Measurements from ENCODE around the gene FGD4. TPM values are rescaled to one million over a fixed set of nuclear protein-coding genes. Genes with fewer than 3 reads are reported as not detected.

Gene FGD4
- total RNA-seq, 2 donors from 2014 or later: 24.3 to 49.3 TPM

DNA sequence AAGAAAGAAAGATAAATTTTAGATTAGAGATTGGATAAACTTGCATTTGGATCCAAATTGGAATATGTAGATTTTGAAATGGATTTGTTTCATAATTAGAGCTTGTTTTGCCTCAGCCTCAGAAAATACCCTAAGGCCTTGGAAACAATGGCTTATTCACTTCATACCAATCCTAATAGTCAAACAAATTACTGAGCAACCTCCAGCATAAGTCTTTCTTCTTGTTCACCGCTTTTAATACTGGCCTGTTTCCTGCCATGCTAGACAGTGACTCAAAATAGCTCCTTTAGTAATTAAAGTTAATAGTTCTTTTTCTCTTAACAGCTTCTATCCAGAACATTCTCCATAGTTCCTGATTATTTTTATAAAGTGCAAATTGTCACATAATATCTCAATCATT lies 168.9 kb downstream of the FGD4 start:
- WGBS: 24% methylated on average over 1 of the region's 1 CpG
- intact Hi-C loops (cut with DNase I): no loop called here
- DNase-seq (ENCODE audit: low spot score): no peak
- Histone ChIP-seq H3K27ac (no peak overlapping the region), H3K4me3 (no peak overlapping the region), H3K9me3 (no peaks in the 10 kb centered on the region), H3K36me3 (no peaks in the 10 kb centered on the region), H3K27me3 (replicated peaks; ENCODE audit: insufficient read depth) (no peaks in the 10 kb centered on the region), H3K4me1 (replicated peaks) (no peaks in the 10 kb centered on the region)
- no peak for TF ChIP-seq CTCF (IDR thresholded peaks at IDR 0.05)
- TF ChIP-seq POLR2A (IDR thresholded peaks at IDR 0.05): no peak
- TF ChIP-seq POLR2AphosphoS5 (IDR thresholded peaks at IDR 0.05): no peak

DNA sequence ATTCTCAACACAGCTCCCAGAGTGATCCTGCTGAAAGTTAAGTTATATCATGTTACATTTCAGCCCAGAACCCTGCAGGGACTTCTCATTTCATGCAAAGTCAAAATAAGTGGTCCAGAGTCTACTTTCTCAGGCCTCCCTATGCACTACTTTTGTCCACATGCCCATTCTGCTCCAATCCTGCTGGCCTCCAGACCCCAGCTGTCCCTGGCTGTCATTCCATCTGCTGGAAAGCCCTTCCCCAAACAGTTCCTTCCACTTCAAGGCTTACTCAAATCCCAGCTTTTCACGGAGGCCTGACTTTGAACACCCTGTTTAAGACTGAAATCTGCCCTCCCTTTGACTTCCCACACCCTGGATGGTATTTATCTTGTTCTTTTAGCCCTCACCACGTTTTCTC lies 169.9 kb downstream of the FGD4 start:
- intact Hi-C loops (cut with DNase I): no loop called here

GRCh38 chr12:32574585-32574984 lies 175.2 kb downstream of the FGD4 start:
- no peak for TF ChIP-seq POLR2A (IDR thresholded peaks at IDR 0.05)
- TF ChIP-seq POLR2AphosphoS5 (IDR thresholded peaks at IDR 0.05): no peak
- TF ChIP-seq CTCF (IDR thresholded peaks at IDR 0.05): no peak
- no peak for DNase-seq (ENCODE audit: low spot score)
- no peak overlapping the region for H3K4me3 ChIP-seq
- H3K27me3 ChIP-seq (replicated peaks; ENCODE audit: insufficient read depth): no peaks in the 10 kb centered on the region
- H3K4me1 ChIP-seq (replicated peaks): no peaks in the 10 kb centered on the region
- no peak overlapping the region for H3K27ac ChIP-seq
- intact Hi-C loops (cut with DNase I): no loop called here
- WGBS: 70% methylated on average over 1 of the region's 1 CpG
- no peaks in the 10 kb centered on the region for H3K36me3 ChIP-seq
- no peaks in the 10 kb centered on the region for H3K9me3 ChIP-seq

More for the DNA sequence above, 169.9 kb downstream of the FGD4 start:
- no peak overlapping the region for H3K4me3 ChIP-seq
- no peaks in the 10 kb centered on the region for H3K27me3 ChIP-seq (replicated peaks; ENCODE audit: insufficient read depth)
- 55% methylated on average over 2 of the region's 2 CpGs for whole genome bisulfite sequencing
- no peaks in the 10 kb centered on the region for H3K9me3 ChIP-seq
- TF ChIP-seq POLR2A (IDR thresholded peaks at IDR 0.05) (no peak), CTCF (IDR thresholded peaks at IDR 0.05) (no peak), POLR2AphosphoS5 (IDR thresholded peaks at IDR 0.05) (no peak)
- no peaks in the 10 kb centered on the region for H3K36me3 ChIP-seq
- no peak overlapping the region for H3K27ac ChIP-seq
- DNase-seq (ENCODE audit: low spot score): no peak
- no peaks in the 10 kb centered on the region for H3K4me1 ChIP-seq (replicated peaks)

DNA sequence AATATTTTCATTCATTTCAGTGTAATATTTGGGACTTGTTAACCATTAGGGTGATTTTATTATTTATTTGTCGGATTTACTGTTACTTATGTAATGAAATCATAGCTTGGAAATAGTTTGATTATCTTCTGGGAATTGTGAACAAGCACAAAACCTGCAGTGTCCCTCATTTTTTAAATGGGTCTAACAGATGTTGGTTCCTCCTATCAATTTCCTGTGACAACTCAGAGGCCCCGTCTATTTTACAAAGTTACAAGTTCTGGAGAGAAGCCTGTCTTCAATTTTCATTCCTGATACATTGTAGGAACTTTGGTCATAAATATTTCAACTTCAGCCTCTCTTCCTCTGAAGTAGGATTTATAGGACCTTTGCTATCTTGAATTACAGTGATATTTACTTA lies 178.0 kb downstream of the FGD4 start:
- Histone ChIP-seq H3K4me1 (replicated peaks) (no peaks in the 10 kb centered on the region), H3K27me3 (replicated peaks; ENCODE audit: insufficient read depth) (no peaks in the 10 kb centered on the region), H3K27ac (no peak overlapping the region), H3K4me3 (no peak overlapping the region), H3K36me3 (no peaks in the 10 kb centered on the region), H3K9me3 (no peaks in the 10 kb centered on the region)
- 58% methylated on average over 2 of the region's 2 CpGs for WGBS
- intact Hi-C loops (cut with DNase I): no loop called here
- TF ChIP-seq CTCF (IDR thresholded peaks at IDR 0.05): no peak
- no peak for TF ChIP-seq POLR2AphosphoS5 (IDR thresholded peaks at IDR 0.05)
- TF ChIP-seq POLR2A (IDR thresholded peaks at IDR 0.05): no peak
- DNase-seq (ENCODE audit: low spot score): no peak

DNA sequence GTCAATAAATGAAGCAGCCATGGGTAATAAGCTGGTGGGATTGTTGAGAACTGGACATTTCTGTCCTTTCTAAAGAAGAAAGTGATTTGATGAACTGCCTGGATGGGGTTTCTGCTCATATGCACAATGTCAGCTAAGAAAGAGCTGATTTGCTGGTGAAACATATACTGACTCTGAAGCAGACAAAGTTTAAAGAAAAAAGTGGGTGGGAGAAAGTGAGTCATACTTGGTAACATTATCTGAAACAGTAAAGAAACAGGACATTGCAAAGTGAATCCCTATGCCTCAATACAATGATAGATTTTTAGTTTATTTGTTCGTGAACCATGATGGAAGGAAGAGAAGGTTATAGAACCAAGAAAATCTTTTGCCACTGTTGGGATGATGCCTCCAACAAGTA lies 184.2 kb downstream of the FGD4 start:
- H3K4me1 ChIP-seq (replicated peaks): no peaks in the 10 kb centered on the region
- H3K4me3 ChIP-seq: no peak overlapping the region
- 91% methylated on average over 1 of the region's 1 CpG for WGBS
- no peaks in the 10 kb centered on the region for H3K9me3 ChIP-seq
- TF ChIP-seq POLR2AphosphoS5 (IDR thresholded peaks at IDR 0.05) (no peak), POLR2A (IDR thresholded peaks at IDR 0.05) (no peak), CTCF (IDR thresholded peaks at IDR 0.05) (no peak)
- no peaks in the 10 kb centered on the region for H3K36me3 ChIP-seq
- intact Hi-C loops (cut with DNase I): no loop called here
- H3K27ac ChIP-seq: no peak overlapping the region
- no peak for DNase-seq (ENCODE audit: low spot score)
- no peaks in the 10 kb centered on the region for H3K27me3 ChIP-seq (replicated peaks; ENCODE audit: insufficient read depth)

Measured in prostate gland (tissue), 2 donors.